ENCODE data around the gene BDH1. TPM values are rescaled to one million over a fixed set of nuclear protein-coding genes. Genes with fewer than 3 reads are reported as not detected.

The BDH1 gene
- total RNA-seq, 1 donor from 2014 or later, result 1.5 TPM

- Histone ChIP-seq H3K9ac (ENCODE audit: low read length) (no peak overlapping the region), H3K9me3 (ENCODE audit: insufficient read depth, low read depth, low read length) (no peaks in the 10 kb centered on the region), H3K79me2 (ENCODE audit: insufficient read depth, low read length) (no peaks in the 10 kb centered on the region), H3K27ac (ENCODE audit: low read depth, low read length) (no peak overlapping the region), H3K4me2 (ENCODE audit: low read length) (no peak overlapping the region), H4K20me1 (ENCODE audit: insufficient read depth, low read length) (no peaks in the 10 kb centered on the region), H2AFZ (ENCODE audit: low read depth, low read length) (no peak overlapping the region), H3K4me1 (ENCODE audit: insufficient read depth, low read length) (peaks cover 17% of the 10 kb centered on the region), H3K36me3 (ENCODE audit: insufficient read depth, low read length) (no peaks in the 10 kb centered on the region), H3K4me3 (ENCODE audit: insufficient read depth, low read depth, low read length) (no peak overlapping the region), H3K27me3 (ENCODE audit: insufficient read depth, low read length) (no peaks in the 10 kb centered on the region)
- DNase-seq (ENCODE audit: low read depth) (no peak), FAIRE-seq (no peak)
- Mint-ChIP-seq H3K36me3 (ENCODE audit: low read depth, unreplicated experiment) (peaks cover 1% of the 10 kb centered on the region), H3K9me3 (ENCODE audit: unreplicated experiment) (no peaks in the 10 kb centered on the region), H3K27me3 (ENCODE audit: low read depth, unreplicated experiment) (peaks cover 9% of the 10 kb centered on the region), H3K27ac (ENCODE audit: unreplicated experiment) (no peak overlapping the region), H3K4me3 (ENCODE audit: unreplicated experiment) (no peak overlapping the region), H3K4me1 (ENCODE audit: low read depth, unreplicated experiment) (peaks cover 13% of the 10 kb centered on the region)
- TF ChIP-seq EZH2 (IDR thresholded peaks at IDR 0.05; ENCODE audit: insufficient read depth, low read length) (no peak), CTCF (IDR thresholded peaks at IDR 0.05; ENCODE audit: insufficient read depth, low read depth, low read length) (no peak)
Observed at GRCh38 chr3:197507541-197507940, 48.2 kb downstream of the BDH1 start.

GRCh38 chr3:197507081-197507480 is 48.7 kb downstream of the BDH1 start:
- peak overlapping the region; percentile 53 for H3K27ac Mint-ChIP-seq (ENCODE audit: unreplicated experiment)
- no peak for FAIRE-seq
- no peaks in the 10 kb centered on the region for H3K9me3 ChIP-seq (ENCODE audit: insufficient read depth, low read depth, low read length)

More at GRCh38 chr3:197507081-197507480, 48.7 kb downstream of the BDH1 start:
- H3K4me3 ChIP-seq (ENCODE audit: insufficient read depth, low read depth, low read length), result no peak overlapping the region
- H3K9ac ChIP-seq (ENCODE audit: low read length), result no peak overlapping the region
- DNase-seq (ENCODE audit: low read depth), result no peak
- no peaks in the 10 kb centered on the region for H3K36me3 Mint-ChIP-seq (ENCODE audit: low read depth, unreplicated experiment)
- H3K36me3 ChIP-seq (ENCODE audit: insufficient read depth, low read length), result no peaks in the 10 kb centered on the region
- H3K27me3 ChIP-seq (ENCODE audit: insufficient read depth, low read length), result no peaks in the 10 kb centered on the region
- TF ChIP-seq EZH2 (IDR thresholded peaks at IDR 0.05; ENCODE audit: insufficient read depth, low read length) (no peak), CTCF (IDR thresholded peaks at IDR 0.05; ENCODE audit: insufficient read depth, low read depth, low read length) (no peak)
- H3K27ac ChIP-seq (ENCODE audit: low read depth, low read length), result no peak overlapping the region
- no peaks in the 10 kb centered on the region for H4K20me1 ChIP-seq (ENCODE audit: insufficient read depth, low read length)
- H3K4me1 Mint-ChIP-seq (ENCODE audit: low read depth, unreplicated experiment), result peaks cover 13% of the 10 kb centered on the region
- no peaks in the 10 kb centered on the region for H3K79me2 ChIP-seq (ENCODE audit: insufficient read depth, low read length)
- no peak overlapping the region for H3K4me3 Mint-ChIP-seq (ENCODE audit: unreplicated experiment)
- H2AFZ ChIP-seq (ENCODE audit: low read depth, low read length), result no peak overlapping the region
- H3K4me2 ChIP-seq (ENCODE audit: low read length), result no peak overlapping the region
- no peaks in the 10 kb centered on the region for H3K9me3 Mint-ChIP-seq (ENCODE audit: unreplicated experiment)
- H3K27me3 Mint-ChIP-seq (ENCODE audit: low read depth, unreplicated experiment), result peaks cover 9% of the 10 kb centered on the region
- peaks cover 17% of the 10 kb centered on the region for H3K4me1 ChIP-seq (ENCODE audit: insufficient read depth, low read length)

Measured in astrocyte (in vitro differentiated cells and primary cell).